ENCODE data around the gene DUSP18.

DUSP18 gene

DNA sequence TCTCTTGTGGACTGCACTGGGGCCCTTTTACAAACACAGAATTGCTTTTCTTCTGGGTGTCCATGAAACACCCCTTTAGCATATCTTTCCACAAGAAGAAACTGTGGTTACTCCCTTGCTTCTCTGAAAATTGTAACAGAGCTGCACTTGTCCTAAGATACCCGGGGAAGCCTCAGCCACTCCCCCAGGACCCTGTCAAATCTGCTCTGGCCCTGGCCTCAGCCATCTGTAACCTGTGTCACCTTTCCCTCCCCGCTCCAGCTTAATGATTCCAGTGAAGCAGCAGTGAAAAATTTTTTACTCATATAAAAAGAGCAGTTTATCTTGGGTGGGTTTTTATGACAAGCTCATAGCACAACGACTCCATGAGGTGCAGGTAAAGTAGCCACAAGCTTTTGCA is 3.4 kb upstream of the DUSP18 start:
- H2AFZ ChIP-seq (ENCODE audit: low read depth, low read length, severe bottlenecking): no peak overlapping the region
- H3K9ac ChIP-seq (ENCODE audit: low read length): no peak overlapping the region

GRCh38 chr22:30668386-30668710 is 673 bp upstream of the DUSP18 start:
- Histone ChIP-seq H3K27ac (ENCODE audit: low read depth, low read length) (no peak overlapping the region), H3F3A (ENCODE audit: insufficient read depth) (no peaks in the 10 kb centered on the region), H3K9me2 (replicated peaks; ENCODE audit: insufficient read depth, low read length) (no peaks in the 10 kb centered on the region), H2AFZ (ENCODE audit: low read depth, low read length, severe bottlenecking) (no peak overlapping the region), H3K79me2 (ENCODE audit: insufficient read depth, low read length) (no peaks in the 10 kb centered on the region), H3K36me3 (ENCODE audit: low read length) (no peaks in the 10 kb centered on the region), H3K4me2 (ENCODE audit: low read depth, low read length, poor library complexity, severe bottlenecking) (no peak overlapping the region), H3K4me3 (ENCODE audit: insufficient read depth, low read length, poor library complexity, severe bottlenecking) (no peak overlapping the region), H3K9me3 (ENCODE audit: insufficient read depth, low read length) (no peaks in the 10 kb centered on the region), H3K27me3 (ENCODE audit: low read length) (no peaks in the 10 kb centered on the region), H3K9ac (ENCODE audit: low read length) (no peak overlapping the region), H4K20me1 (ENCODE audit: low read depth, low read length) (no peaks in the 10 kb centered on the region)
- TF ChIP-seq CTCF (IDR thresholded peaks at IDR 0.05; ENCODE audit: insufficient read depth, low read length, poor library complexity, severe bottlenecking) (no peak), EZH2phosphoT487 (conservative IDR thresholded peaks at IDR 0.05; ENCODE audit: low read length) (no peak)

More for the DNA sequence above, 3.4 kb upstream of the DUSP18 start:
- no peaks in the 10 kb centered on the region for H3K27me3 ChIP-seq (ENCODE audit: low read length)
- H3K4me3 ChIP-seq (ENCODE audit: insufficient read depth, low read length, poor library complexity, severe bottlenecking): no peak overlapping the region
- H3K27ac ChIP-seq (ENCODE audit: low read depth, low read length): no peak overlapping the region
- no peaks in the 10 kb centered on the region for H3K79me2 ChIP-seq (ENCODE audit: insufficient read depth, low read length)
- H3K9me3 ChIP-seq (ENCODE audit: insufficient read depth, low read length): no peaks in the 10 kb centered on the region
- H3K36me3 ChIP-seq (ENCODE audit: low read length): no peaks in the 10 kb centered on the region
- H3F3A ChIP-seq (ENCODE audit: insufficient read depth): no peaks in the 10 kb centered on the region
- H3K4me2 ChIP-seq (ENCODE audit: low read depth, low read length, poor library complexity, severe bottlenecking): no peak overlapping the region
- TF ChIP-seq CTCF (IDR thresholded peaks at IDR 0.05; ENCODE audit: insufficient read depth, low read length, poor library complexity, severe bottlenecking): no peak
- TF ChIP-seq EZH2phosphoT487 (conservative IDR thresholded peaks at IDR 0.05; ENCODE audit: low read length): no peak
- no peaks in the 10 kb centered on the region for H4K20me1 ChIP-seq (ENCODE audit: low read depth, low read length)
- no peaks in the 10 kb centered on the region for H3K9me2 ChIP-seq (replicated peaks; ENCODE audit: insufficient read depth, low read length)

GRCh38 chr22:30667107-30667493 is 575 bp downstream of the DUSP18 start:
- no peaks in the 10 kb centered on the region for H3K9me2 ChIP-seq (replicated peaks; ENCODE audit: insufficient read depth, low read length)
- no peaks in the 10 kb centered on the region for H3K27me3 ChIP-seq (ENCODE audit: low read length)
- H3K27ac ChIP-seq (ENCODE audit: low read depth, low read length): no peak overlapping the region
- H3K9me3 ChIP-seq (ENCODE audit: insufficient read depth, low read length): no peaks in the 10 kb centered on the region
- peak overlapping the region; percentile 56 for H3K4me3 ChIP-seq (ENCODE audit: insufficient read depth, low read length, poor library complexity, severe bottlenecking)
- H3F3A ChIP-seq (ENCODE audit: insufficient read depth): no peaks in the 10 kb centered on the region
- H3K79me2 ChIP-seq (ENCODE audit: insufficient read depth, low read length): no peaks in the 10 kb centered on the region
- H3K4me2 ChIP-seq (ENCODE audit: low read depth, low read length, poor library complexity, severe bottlenecking): peak overlapping the region; percentile 76
- H3K9ac ChIP-seq (ENCODE audit: low read length): peak overlapping the region; percentile 58
- no peaks in the 10 kb centered on the region for H4K20me1 ChIP-seq (ENCODE audit: low read depth, low read length)
- H2AFZ ChIP-seq (ENCODE audit: low read depth, low read length, severe bottlenecking): peak overlapping the region; percentile 75
- TF ChIP-seq EZH2phosphoT487 (conservative IDR thresholded peaks at IDR 0.05; ENCODE audit: low read length) (no peak), CTCF (IDR thresholded peaks at IDR 0.05; ENCODE audit: insufficient read depth, low read length, poor library complexity, severe bottlenecking) (no peak)
- no peaks in the 10 kb centered on the region for H3K36me3 ChIP-seq (ENCODE audit: low read length)

GRCh38 chr22:30665786-30666185 is 1.9 kb downstream of the DUSP18 start:
- Histone ChIP-seq H3K9me3 (ENCODE audit: insufficient read depth, low read length) (no peaks in the 10 kb centered on the region), H3K4me2 (ENCODE audit: low read depth, low read length, poor library complexity, severe bottlenecking) (no peak overlapping the region), H3K4me3 (ENCODE audit: insufficient read depth, low read length, poor library complexity, severe bottlenecking) (no peak overlapping the region), H2AFZ (ENCODE audit: low read depth, low read length, severe bottlenecking) (no peak overlapping the region), H3K9ac (ENCODE audit: low read length) (no peak overlapping the region), H3K9me2 (replicated peaks; ENCODE audit: insufficient read depth, low read length) (no peaks in the 10 kb centered on the region), H4K20me1 (ENCODE audit: low read depth, low read length) (no peaks in the 10 kb centered on the region), H3K27me3 (ENCODE audit: low read length) (no peaks in the 10 kb centered on the region), H3K79me2 (ENCODE audit: insufficient read depth, low read length) (no peaks in the 10 kb centered on the region), H3F3A (ENCODE audit: insufficient read depth) (no peaks in the 10 kb centered on the region), H3K27ac (ENCODE audit: low read depth, low read length) (no peak overlapping the region), H3K36me3 (ENCODE audit: low read length) (no peaks in the 10 kb centered on the region)
- TF ChIP-seq CTCF (IDR thresholded peaks at IDR 0.05; ENCODE audit: insufficient read depth, low read length, poor library complexity, severe bottlenecking) (no peak), EZH2phosphoT487 (conservative IDR thresholded peaks at IDR 0.05; ENCODE audit: low read length) (no peak)
